Stimulated activated naive CD8-positive, alpha-beta T cell treated with anti-CD3 and anti-CD28 coated beads, Interleukin-15, amount 100 ng/mL, for 72 hours (primary cell): ENCODE measurements around the gene SHLD2.
A peak's percentile ranks its signal among the peaks of the same experiment; 100 is the strongest.
"Not testable (repeated sequence)": the region's sequence is repeated elsewhere in the genome, so short reads cannot be mapped to it uniquely, and the experiment has no call there.

ENCODE experiments used
- ATAC-seq: fragments of 150-1000 bp; cut with Tn5 transposase; 2 replicates; pipeline ENCODE4 v1.10.0; 2021; ENCODE audit warnings: mild to moderate bottlenecking, moderate library complexity
- DNase-seq, 2 donors: peaks; one replicate each; pipeline ENCODE4 v3.0.0; 2021 to 2022
- H3K27ac Mint-ChIP-seq, 2 donors: one replicate each; pipeline ENCODE4 v1.8.0; 2022; ENCODE audit warnings: mild to moderate bottlenecking in 2 of 2, mixed read lengths in 2 of 2, moderate library complexity in 2 of 2
- H3K27me3 Mint-ChIP-seq: one replicate; pipeline ENCODE4 v1.8.0; 2022; ENCODE audit warnings: mixed read lengths
- H3K4me1 Mint-ChIP-seq: one replicate; pipeline ENCODE4 v1.8.0; 2022; ENCODE audit warnings: mild to moderate bottlenecking, mixed read lengths
- H3K4me3 Mint-ChIP-seq, 2 donors: one replicate each; pipeline ENCODE4 v1.8.0; 2022; ENCODE audit warnings: mild to moderate bottlenecking in 2 of 2, mixed read lengths in 2 of 2, moderate library complexity in 1 of 2
- H3K9me3 Mint-ChIP-seq, 2 donors: one replicate each; pipeline ENCODE4 v1.8.0; 2022; ENCODE audit warnings: mixed read lengths in 2 of 2

The SHLD2 gene

DNA sequence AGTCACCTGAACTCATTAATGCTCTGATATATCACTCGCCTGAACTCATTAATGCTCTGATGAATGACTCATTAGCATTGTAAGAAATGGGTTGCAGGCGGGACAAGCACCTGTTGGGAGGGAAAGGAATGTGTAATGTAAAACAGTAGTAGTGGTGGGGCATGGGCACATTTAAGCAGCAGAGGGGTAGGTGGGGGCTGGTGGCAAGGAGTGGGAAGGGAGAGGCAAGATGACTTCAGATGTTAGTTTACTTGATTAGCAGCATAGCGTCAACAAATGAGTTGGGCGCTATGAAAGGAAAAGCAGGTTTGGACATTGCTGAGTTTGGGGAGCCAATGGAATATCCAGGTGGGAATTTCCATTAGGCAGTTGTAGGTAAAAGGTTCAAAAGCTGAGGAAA lies 61.8 kb downstream of the SHLD2 start:
- H3K4me1 Mint-ChIP-seq, H3K27me3 Mint-ChIP-seq, H3K9me3 Mint-ChIP-seq, H3K27ac Mint-ChIP-seq, ATAC-seq, H3K4me3 Mint-ChIP-seq, DNase-seq: not testable (repeated sequence)

- H3K4me1 Mint-ChIP-seq, H3K4me3 Mint-ChIP-seq, ATAC-seq, H3K27ac Mint-ChIP-seq, H3K27me3 Mint-ChIP-seq, H3K9me3 Mint-ChIP-seq, DNase-seq: not testable (repeated sequence)
Observed at GRCh38 chr10:87157821-87158220, 62.8 kb downstream of the SHLD2 start.

DNA sequence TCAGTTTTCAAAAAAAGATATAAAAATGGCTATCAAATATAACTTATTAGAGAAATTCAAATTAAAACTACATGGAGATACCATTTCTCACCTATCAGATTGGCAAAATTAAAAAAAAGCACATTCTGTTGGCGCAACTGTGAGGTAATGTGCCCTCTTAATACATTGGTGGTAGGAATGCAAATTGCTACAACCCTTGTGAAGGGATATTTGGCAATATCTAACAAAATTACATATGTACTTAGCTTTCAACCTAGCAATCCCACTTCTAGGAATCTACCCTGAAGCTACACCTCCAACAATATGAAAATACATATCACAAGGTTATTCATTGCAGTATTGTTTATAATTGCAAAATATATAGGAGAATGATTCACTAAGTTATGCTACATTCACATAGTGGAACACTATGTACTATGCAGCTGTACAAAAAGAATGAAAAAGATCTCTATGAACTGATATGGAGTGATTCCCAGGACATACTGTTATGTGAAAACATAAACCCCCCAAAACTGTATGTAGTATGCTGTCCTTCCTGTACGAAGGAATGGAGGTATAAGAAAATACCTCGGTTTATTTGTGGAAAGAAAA lies 67.8 kb downstream of the SHLD2 start:
- not testable (repeated sequence) for H3K9me3 Mint-ChIP-seq, H3K27me3 Mint-ChIP-seq, ATAC-seq, H3K27ac Mint-ChIP-seq, H3K4me1 Mint-ChIP-seq, H3K4me3 Mint-ChIP-seq, DNase-seq

DNA sequence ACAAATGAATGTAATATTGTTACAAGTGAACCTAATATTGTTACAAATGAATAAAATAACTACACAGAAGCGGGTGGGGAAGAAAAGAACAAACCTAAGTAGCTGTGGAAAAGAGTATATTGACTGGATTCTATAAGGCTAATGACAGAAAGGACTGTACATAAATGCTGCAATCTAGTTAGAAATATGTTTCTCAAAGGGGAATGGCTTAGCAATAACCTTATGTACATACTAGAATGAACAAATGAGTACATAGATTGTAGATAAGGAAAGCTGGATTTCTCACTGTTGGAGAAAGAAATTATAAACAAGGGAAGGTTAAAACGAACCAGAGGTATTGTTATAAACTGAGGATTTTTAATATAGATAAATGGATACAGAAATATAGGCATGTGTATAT lies 68.4 kb downstream of the SHLD2 start:
- not testable (repeated sequence) for DNase-seq, H3K4me3 Mint-ChIP-seq, H3K27me3 Mint-ChIP-seq

GRCh38 chr10:87169857-87170256 lies 74.9 kb downstream of the SHLD2 start:
- not testable (repeated sequence) for H3K9me3 Mint-ChIP-seq, DNase-seq, H3K4me1 Mint-ChIP-seq, ATAC-seq, H3K27me3 Mint-ChIP-seq, H3K4me3 Mint-ChIP-seq
- peak overlapping the region in 1 of 2 donors; percentile 83 for H3K27ac Mint-ChIP-seq

More for the DNA sequence above, 68.4 kb downstream of the SHLD2 start:
- not testable (repeated sequence) for H3K4me1 Mint-ChIP-seq, H3K9me3 Mint-ChIP-seq, ATAC-seq, H3K27ac Mint-ChIP-seq

- not testable (repeated sequence) for H3K4me3 Mint-ChIP-seq, H3K27me3 Mint-ChIP-seq, ATAC-seq, H3K27ac Mint-ChIP-seq, H3K4me1 Mint-ChIP-seq, H3K9me3 Mint-ChIP-seq, DNase-seq
Observed at GRCh38 chr10:87170705-87171104, 75.7 kb downstream of the SHLD2 start.

GRCh38 chr10:87171670-87172069 lies 76.7 kb downstream of the SHLD2 start:
- peak overlapping the region in 1 of 2 donors; percentile 82 for H3K27ac Mint-ChIP-seq
- H3K4me3 Mint-ChIP-seq, ATAC-seq, DNase-seq, H3K27me3 Mint-ChIP-seq, H3K4me1 Mint-ChIP-seq, H3K9me3 Mint-ChIP-seq: not testable (repeated sequence)

DNA sequence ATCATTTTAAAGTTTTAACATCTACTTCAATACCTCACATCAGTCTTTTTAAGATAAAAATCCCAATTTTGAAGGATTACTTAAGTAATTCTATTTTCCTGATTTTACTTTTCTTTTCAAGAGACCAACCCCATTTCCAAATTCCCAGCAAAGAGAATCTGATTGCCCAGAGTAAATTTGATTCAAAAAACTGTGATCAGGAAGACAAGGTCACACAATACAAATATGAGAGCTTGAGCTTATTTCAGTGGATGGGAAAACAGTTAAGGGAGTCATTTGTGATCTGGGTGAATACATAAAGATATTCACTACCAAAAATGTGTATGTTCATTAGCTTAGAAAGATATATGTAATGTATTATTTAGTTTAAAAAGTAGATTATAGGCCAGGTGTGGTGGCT lies 77.2 kb downstream of the SHLD2 start:
- not testable (repeated sequence) for H3K27me3 Mint-ChIP-seq, H3K27ac Mint-ChIP-seq, DNase-seq, ATAC-seq, H3K4me3 Mint-ChIP-seq, H3K4me1 Mint-ChIP-seq, H3K9me3 Mint-ChIP-seq

DNA sequence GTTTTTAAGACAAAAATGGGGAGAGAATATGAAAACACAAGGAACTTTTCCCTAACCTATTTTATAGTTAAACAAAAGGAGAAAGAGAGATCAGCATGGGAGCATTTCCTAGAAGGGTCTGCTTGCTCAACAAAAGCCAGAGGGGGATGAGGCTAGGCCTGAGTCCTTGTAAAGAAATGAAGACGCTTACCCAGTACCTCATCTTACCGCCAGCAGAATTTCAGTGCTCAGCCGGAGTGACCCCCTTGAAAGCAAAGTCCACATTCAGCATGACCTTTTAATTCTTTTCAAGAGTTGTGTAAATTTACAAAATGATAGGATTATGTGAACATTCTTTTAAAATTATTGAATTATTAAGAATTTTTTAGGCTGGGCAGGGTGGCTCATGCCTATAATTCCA lies 82.6 kb downstream of the SHLD2 start:
- not testable (repeated sequence) for H3K27ac Mint-ChIP-seq, ATAC-seq, H3K27me3 Mint-ChIP-seq, H3K9me3 Mint-ChIP-seq, H3K4me1 Mint-ChIP-seq, H3K4me3 Mint-ChIP-seq, DNase-seq

DNA sequence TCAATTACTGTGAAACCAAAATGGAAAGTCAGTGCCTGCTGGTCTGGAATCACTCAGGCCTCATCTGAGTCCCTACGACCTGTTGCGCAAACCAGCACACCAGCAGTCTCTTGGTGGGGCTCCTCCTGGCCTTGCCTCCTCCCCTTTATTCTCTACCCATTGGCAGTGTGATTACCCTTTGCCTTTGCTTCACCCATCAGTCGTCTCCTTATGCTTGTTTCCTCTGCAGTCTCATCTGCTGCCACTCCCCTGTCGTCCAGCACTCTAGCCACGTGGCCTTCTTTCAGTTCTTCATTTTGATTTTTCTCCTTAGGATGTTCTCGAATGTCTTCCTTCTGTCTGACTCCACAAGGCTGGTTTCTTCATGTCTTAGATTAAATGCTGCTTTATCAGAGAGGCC lies 89.4 kb downstream of the SHLD2 start:
- H3K27me3 Mint-ChIP-seq, H3K4me3 Mint-ChIP-seq, H3K27ac Mint-ChIP-seq, H3K4me1 Mint-ChIP-seq, DNase-seq, ATAC-seq: not testable (repeated sequence)
- peaks cover 7 to 19% of the 10 kb centered on the region in 2 donors for H3K9me3 Mint-ChIP-seq

DNA sequence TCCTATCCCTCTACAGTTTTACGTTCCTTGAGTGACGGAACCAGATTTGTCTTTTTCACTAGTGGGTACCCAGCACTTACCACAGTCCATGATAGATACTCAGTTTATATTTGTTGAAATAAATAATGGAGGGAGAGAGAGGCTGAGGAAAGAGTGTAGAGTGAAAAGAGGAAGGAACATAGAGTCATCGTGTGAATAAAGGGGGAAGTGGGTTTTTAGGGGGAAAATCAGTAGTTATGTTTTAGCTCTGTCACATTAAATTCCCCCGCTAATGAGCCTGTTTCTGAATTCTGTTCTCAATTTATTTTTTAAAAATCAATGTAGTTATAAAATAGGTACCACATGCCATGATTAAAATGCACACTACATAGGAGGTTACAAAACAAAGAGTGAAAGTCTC lies 91.0 kb downstream of the SHLD2 start:
- not testable (repeated sequence) for H3K4me3 Mint-ChIP-seq, H3K27me3 Mint-ChIP-seq, ATAC-seq, H3K27ac Mint-ChIP-seq, H3K4me1 Mint-ChIP-seq, DNase-seq
- H3K9me3 Mint-ChIP-seq, result peaks cover 7 to 19% of the 10 kb centered on the region in 2 donors

DNA sequence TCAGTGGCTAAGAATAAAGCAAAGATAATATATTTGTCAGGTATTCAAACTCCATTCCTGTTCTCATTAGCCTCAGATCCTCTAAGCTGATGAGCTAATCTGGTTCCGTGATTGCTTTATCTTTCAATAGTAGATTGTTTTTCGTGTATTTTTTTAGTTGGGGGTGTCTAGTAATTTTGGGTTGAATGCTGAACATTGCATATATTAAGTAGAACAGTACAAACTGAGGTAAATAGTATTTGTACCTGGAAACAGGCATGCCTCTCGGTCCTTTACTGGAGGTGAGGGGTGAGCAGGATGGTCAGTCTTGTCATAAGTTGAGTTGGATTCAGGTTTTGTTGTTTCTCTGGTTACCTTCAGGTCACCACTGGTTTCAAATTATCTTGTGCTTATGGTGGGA lies 92.6 kb downstream of the SHLD2 start:
- not testable (repeated sequence) for ATAC-seq, H3K4me1 Mint-ChIP-seq, H3K27ac Mint-ChIP-seq, H3K27me3 Mint-ChIP-seq, H3K4me3 Mint-ChIP-seq, DNase-seq
- peaks cover 7 to 19% of the 10 kb centered on the region in 2 donors for H3K9me3 Mint-ChIP-seq

DNA sequence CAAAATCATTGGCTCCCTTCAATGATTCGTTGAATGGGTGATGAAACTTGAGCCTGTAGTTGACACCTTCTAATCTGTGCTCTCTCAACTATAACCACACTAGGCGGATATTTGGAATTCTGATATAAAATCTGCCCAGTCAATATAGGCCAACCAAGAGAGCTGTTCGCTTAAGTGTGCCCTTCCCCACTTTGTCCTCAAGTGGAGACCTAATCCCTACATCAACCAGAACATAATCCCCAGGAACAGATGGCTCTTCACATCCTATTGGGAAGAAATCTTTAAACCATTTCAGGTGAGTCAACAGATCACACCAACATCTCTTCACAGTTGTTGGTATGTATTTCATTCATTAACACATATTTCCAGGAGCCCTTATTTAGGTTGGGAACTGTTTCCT lies 96.8 kb downstream of the SHLD2 start:
- not testable (repeated sequence) for DNase-seq, H3K27me3 Mint-ChIP-seq

GRCh38 chr10:87200924-87201323 lies 105.9 kb downstream of the SHLD2 start:
- peaks cover 17% of the 10 kb centered on the region for H3K4me1 Mint-ChIP-seq
- ATAC-seq, result peak; percentile 66
- DNase-seq, H3K27ac Mint-ChIP-seq, H3K9me3 Mint-ChIP-seq, H3K4me3 Mint-ChIP-seq, H3K27me3 Mint-ChIP-seq: not testable (repeated sequence)

More for the DNA sequence above, 96.8 kb downstream of the SHLD2 start:
- not testable (repeated sequence) for H3K4me1 Mint-ChIP-seq, H3K4me3 Mint-ChIP-seq, H3K9me3 Mint-ChIP-seq, ATAC-seq, H3K27ac Mint-ChIP-seq

- not testable (repeated sequence) for H3K4me3 Mint-ChIP-seq, ATAC-seq, H3K9me3 Mint-ChIP-seq, H3K27ac Mint-ChIP-seq, DNase-seq, H3K27me3 Mint-ChIP-seq
- peaks cover 17% of the 10 kb centered on the region for H3K4me1 Mint-ChIP-seq
Observed at GRCh38 chr10:87204801-87205200, 109.8 kb downstream of the SHLD2 start.

DNA sequence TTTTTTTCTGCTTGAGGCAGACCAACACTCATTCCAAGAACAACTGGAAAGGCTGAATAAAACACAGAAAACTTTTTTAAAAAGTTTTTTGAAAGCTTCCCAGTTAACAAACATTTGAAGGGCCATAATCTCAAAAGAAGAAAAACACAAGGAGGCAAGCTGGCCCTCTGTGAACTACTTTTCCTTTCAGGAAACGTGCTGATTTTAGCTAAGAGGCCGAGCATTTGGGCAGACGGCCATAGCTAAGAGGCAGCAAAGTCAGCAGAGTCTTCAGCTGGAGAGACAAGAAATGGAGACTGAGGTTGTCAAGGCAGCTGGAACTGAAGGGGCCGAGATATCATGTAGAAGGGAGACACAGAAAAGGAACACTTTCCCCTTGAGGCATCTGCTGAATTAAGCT lies 111.9 kb downstream of the SHLD2 start:
- H3K27ac Mint-ChIP-seq, H3K27me3 Mint-ChIP-seq, H3K9me3 Mint-ChIP-seq, H3K4me3 Mint-ChIP-seq, ATAC-seq, DNase-seq: not testable (repeated sequence)
- H3K4me1 Mint-ChIP-seq, result peaks cover 17% of the 10 kb centered on the region

DNA sequence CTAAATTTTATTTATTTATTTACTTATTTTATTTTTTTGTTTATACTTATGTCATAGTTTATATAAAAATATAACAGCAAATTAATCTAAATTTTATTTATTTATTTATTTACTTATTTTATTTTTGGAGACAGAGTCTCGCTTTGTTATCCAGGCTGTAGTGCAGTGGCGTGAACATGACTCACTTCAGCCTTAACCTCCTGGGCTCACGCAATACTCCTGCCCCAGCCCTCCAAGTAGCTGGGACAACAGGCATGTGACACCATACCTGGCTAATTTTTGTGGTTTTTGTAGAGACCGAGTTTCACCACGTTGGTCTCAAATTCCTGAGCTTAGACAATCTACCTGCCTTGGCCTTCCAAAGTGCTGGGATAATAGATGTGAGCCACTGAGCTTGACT lies 115.3 kb downstream of the SHLD2 start:
- DNase-seq, H3K4me3 Mint-ChIP-seq, H3K9me3 Mint-ChIP-seq, ATAC-seq, H3K27me3 Mint-ChIP-seq, H3K27ac Mint-ChIP-seq: not testable (repeated sequence)
- peaks cover 11% of the 10 kb centered on the region for H3K4me1 Mint-ChIP-seq
